IMR-90 (cell line): Measurements from ENCODE around the gene ATP1A2. TPM values are rescaled to one million over a fixed set of nuclear protein-coding genes. Genes with fewer than 3 reads are reported as not detected.

Experiments
- ATAC-seq: fragments of 200-7000 bp; cut with Tn5 transposase; 2 replicates; pipeline ENCODE4 v1.9.1; 2020; ENCODE audit warnings: low read depth, mild to moderate bottlenecking, moderate library complexity
- BruUV-seq: library from RNA; stranded (reverse); fragments of 400-500 nt; replicated peaks from 2 replicates; lab custom pipeline; 2021; lab: Mats Ljungman, UMichigan
- CTCF ChIA-PET: fragments of 300-600 bp; formaldehyde crosslinking; extraction: SDS; loops from one replicate; lab custom pipeline; 2021; ENCODE audit warnings: antibody characterized with exemption; lab: Yijun Ruan, JAX
- POLR2A ChIA-PET: fragments of 300-600 bp; sonication (Branson Sonifier 250); formaldehyde crosslinking; loops from one replicate; lab custom pipeline; 2022; ENCODE audit warnings: antibody characterized with exemption; ENCODE audit not compliant: unreplicated experiment; lab: Charles Lee
- DNase-seq: peaks from one replicate; pipeline ENCODE4 v3.0.0; 2013
- H2AFZ ChIP-seq: replicated peaks from 2 replicates; pipeline ENCODE3; 2013; ENCODE audit warnings: low read length, mild to moderate bottlenecking; ENCODE audit not compliant: poor library complexity
- H2AK5ac ChIP-seq: 2 replicates; pipeline ENCODE4 v1.6.1; 2013; ENCODE audit warnings: low read depth, low read length, inconsistent platforms
- H2AK9ac ChIP-seq: replicated peaks from 2 replicates; pipeline ENCODE3; 2013; ENCODE audit warnings: mild to moderate bottlenecking, low read depth, low read length, moderate library complexity; ENCODE audit not compliant: poor library complexity
- H2BK120ac ChIP-seq: 2 replicates; pipeline ENCODE4 v1.6.1; 2013; ENCODE audit warnings: low read depth, low read length, inconsistent platforms
- H2BK15ac ChIP-seq: 3 replicates; pipeline ENCODE4 v1.6.1; 2013; ENCODE audit warnings: low read depth, low read length, inconsistent platforms
- H2BK20ac ChIP-seq: 2 replicates; pipeline ENCODE4 v1.6.1; 2013; ENCODE audit warnings: low read depth, mild to moderate bottlenecking, inconsistent platforms, low read length, moderate library complexity
- H2BK5ac ChIP-seq: 2 replicates; pipeline ENCODE4 v1.6.1; 2013; ENCODE audit warnings: mild to moderate bottlenecking, low read depth, low read length, inconsistent platforms; ENCODE audit not compliant: poor library complexity, severe bottlenecking
- H3K14ac ChIP-seq: replicated peaks from 2 replicates; pipeline ENCODE4 v1.6.1; 2013; ENCODE audit warnings: low read depth, low read length, inconsistent platforms
- H3K18ac ChIP-seq: 2 replicates; pipeline ENCODE4 v1.6.1; 2013; ENCODE audit warnings: low read depth, low read length, control low read depth
- H3K23ac ChIP-seq: 2 replicates; pipeline ENCODE4 v1.6.1; 2013; ENCODE audit warnings: low read depth, low read length, inconsistent platforms
- H3K27ac ChIP-seq: 2 replicates; pipeline ENCODE4 v1.5.1; 2013; ENCODE audit warnings: mild to moderate bottlenecking, control low read depth, low read length; ENCODE audit not compliant: insufficient read depth
- H3K27me3 ChIP-seq: 2 replicates; pipeline ENCODE4 v1.6.1; 2013; ENCODE audit warnings: low read length; ENCODE audit not compliant: control insufficient read depth, insufficient read depth
- H3K36me3 ChIP-seq: 2 replicates; pipeline ENCODE4 v1.6.1; 2013; ENCODE audit warnings: low read length, mixed read lengths; ENCODE audit not compliant: control insufficient read depth, insufficient read depth
- H3K4ac ChIP-seq: 2 replicates; pipeline ENCODE4 v1.6.1; 2013; ENCODE audit warnings: low read depth, low read length, inconsistent platforms
- H3K4me1 ChIP-seq: 2 replicates; pipeline ENCODE4 v1.6.1; 2013; ENCODE audit warnings: low read length, mixed read lengths; ENCODE audit not compliant: control insufficient read depth, insufficient read depth
- H3K4me2 ChIP-seq: 2 replicates; pipeline ENCODE4 v1.6.1; 2013; ENCODE audit warnings: low read depth, mild to moderate bottlenecking, control low read depth, low read length, moderate library complexity
- H3K4me3 ChIP-seq: 2 replicates; pipeline ENCODE4 v1.5.1; 2013; ENCODE audit warnings: low read depth, mild to moderate bottlenecking, control low read depth, low read length, moderate library complexity; ENCODE audit not compliant: insufficient read depth
- H3K56ac ChIP-seq: 2 replicates; pipeline ENCODE4 v1.6.1; 2013; ENCODE audit warnings: low read length, inconsistent platforms; ENCODE audit not compliant: insufficient read depth; ENCODE audit errors: extremely low read depth
- H3K79me1 ChIP-seq, 2 experiments: 2 replicates each; pipeline ENCODE4 v1.6.1; 2013; ENCODE audit warnings: low read length in 2 of 2, inconsistent platforms in 1 of 2, low read depth in 1 of 2
- H3K9ac ChIP-seq: 2 replicates; pipeline ENCODE4 v1.6.1; 2013; ENCODE audit warnings: low read depth, low read length, control low read depth
- H3K9me1 ChIP-seq: 2 replicates; pipeline ENCODE4 v1.6.1; 2013; ENCODE audit warnings: low read length, inconsistent platforms; ENCODE audit not compliant: insufficient read depth
- H3K9me3 ChIP-seq: 2 replicates; pipeline ENCODE4 v1.6.1; 2013; ENCODE audit warnings: low read length; ENCODE audit not compliant: control insufficient read depth, insufficient read depth
- H4K20me1 ChIP-seq: 2 replicates; pipeline ENCODE4 v1.6.1; 2013; ENCODE audit warnings: low read length, inconsistent platforms; ENCODE audit not compliant: insufficient read depth
- H4K5ac ChIP-seq: 2 replicates; pipeline ENCODE4 v1.6.1; 2013; ENCODE audit warnings: mild to moderate bottlenecking, low read depth, low read length, control low read depth
- H4K8ac ChIP-seq, 2 experiments: 2 replicates each; pipeline ENCODE4 v1.6.1; 2013; ENCODE audit warnings: low read depth in 2 of 2, low read length in 2 of 2, control low read depth in 1 of 2, inconsistent platforms in 1 of 2
- H4K91ac ChIP-seq: 2 replicates; pipeline ENCODE4 v1.6.1; 2013; ENCODE audit warnings: low read depth, low read length, inconsistent platforms; ENCODE audit not compliant: insufficient read depth
- BHLHE40 ChIP-seq: fragments of 150-350 bp; IDR thresholded peaks from 2 replicates; pipeline ENCODE4 v1.6.1; 2016; ENCODE audit warnings: mild to moderate bottlenecking, low read depth, low read length
- CHD1 ChIP-seq: IDR thresholded peaks from 2 replicates; pipeline ENCODE4 v1.6.1; 2012; ENCODE audit warnings: low read depth, low read length, improper control_type of control experiment
- FOS ChIP-seq: fragments of 150-350 bp; IDR thresholded peaks from 2 replicates; pipeline ENCODE4 v1.6.1; 2016; ENCODE audit warnings: low read depth, low read length
- MAFK ChIP-seq: IDR thresholded peaks from 2 replicates; pipeline ENCODE4 v1.6.1; 2012; ENCODE audit warnings: low read depth, low read length, improper control_type of control experiment
- MXI1 ChIP-seq: IDR thresholded peaks from 2 replicates; pipeline ENCODE4 v1.6.1; 2012; ENCODE audit warnings: low read depth, mild to moderate bottlenecking, low read length, moderate library complexity, borderline replicate concordance
- POLR2A ChIP-seq: IDR thresholded peaks from 2 replicates; pipeline ENCODE4 v1.6.1; 2012; ENCODE audit warnings: mild to moderate bottlenecking, low read depth, low read length
- USF2 ChIP-seq: fragments of 150-350 bp; IDR thresholded peaks from 2 replicates; pipeline ENCODE4 v1.6.1; 2017; ENCODE audit warnings: mild to moderate bottlenecking, antibody characterized with exemption, low read length, low read depth
- WGBS, 2 experiments: methylation state at CpG; one replicate each; pipeline versions ENCODE4 v1.1.5 to v1.1.7; 2013; ENCODE audit warnings: missing lambda C conversion rate in 2 of 2; ENCODE audit not compliant: insufficient read length in 1 of 2; ENCODE audit errors: extremely low coverage in 2 of 2; 5-methylcytosine and 5-hydroxymethylcytosine counted together
- dilution Hi-C: fragments of 300-500 bp; cut with HindIII; formaldehyde crosslinking; loops from one replicate; pipeline ENCODE4 v1.14.3; 2018; ENCODE audit warnings: low sequenced_read_pairs; ENCODE audit not compliant: unreplicated experiment
- in situ Hi-C: fragments of 300-500 bp; cut with MboI; formaldehyde crosslinking; loops from 3 replicates; pipeline ENCODE4 v1.14.3; 2019; ENCODE audit warnings: low sequenced_read_pairs, inconsistent platforms, mixed read lengths
- intact Hi-C: fragments of 100-400 bp; cut with micrococcal nuclease; formaldehyde crosslinking; loops from 2 replicates; pipeline ENCODE4 v1.10.0; 2022
- polyA plus RNA-seq, 3 experiments: library from polyadenylated mRNA; depleted of rRNA; stranded (reverse); fragments of >200 nt; gene quantifications; 2 replicates each; pipeline ENCODE4 v1.2.3, GENCODE V29; 2012; ENCODE audit warnings: low replicate concordance in 1 of 3
- total RNA-seq: library from RNA; depleted of rRNA; stranded (reverse); fragments of >200 nt; gene quantifications from 2 replicates; pipeline ENCODE4 v1.2.3, GENCODE V29; 2012

ATP1A2 gene
- total and polyA plus RNA-seq, 2 of the 4 experiments (the other 2 are of a cell fraction): under 0.01 to 0.15 TPM

- Histone ChIP-seq H3K9me3 (no peaks in the 10 kb centered on the region), H3K56ac (no peak overlapping the region), H3K23ac (no peak overlapping the region), H4K5ac (no peak overlapping the region), H2BK15ac (no peak overlapping the region), H3K79me1 (no peaks in the 10 kb centered on the region), H2AK5ac (no peak overlapping the region), H2BK120ac (no peak overlapping the region), H2AFZ (no peak overlapping the region), H4K20me1 (no peaks in the 10 kb centered on the region), H2BK20ac (no peak overlapping the region), H3K4me3 (no peak overlapping the region), H3K14ac (no peak overlapping the region), H2AK9ac (no peak overlapping the region), H3K9me1 (no peaks in the 10 kb centered on the region), H3K9ac (no peak overlapping the region), H2BK5ac (no peak overlapping the region), H3K4me1 (no peaks in the 10 kb centered on the region), H3K4me2 (no peak overlapping the region), H4K8ac (no peak overlapping the region), H3K27ac (no peak overlapping the region), H4K91ac (no peak overlapping the region), H3K27me3 (peaks cover 51% of the 10 kb centered on the region), H3K4ac (no peak overlapping the region), H3K36me3 (no peaks in the 10 kb centered on the region), H3K18ac (no peak overlapping the region)
- dilution Hi-C loops (no loop called here), in situ Hi-C loops (no loop called here), intact Hi-C loops (no loop called here)
- BruUV-seq: no TSS peak
- TF ChIP-seq MXI1 (no peak), POLR2A (no peak), BHLHE40 (no peak), CHD1 (no peak), USF2 (no peak), MAFK (no peak), FOS (no peak)
- no peak for ATAC-seq
- WGBS, 2 experiments: 100% methylated on average over 2 of the region's 5 CpGs; no CpG with 5 or more reads in 1 of the 2 experiments
- ChIA-PET POLR2A (no interaction called here), CTCF (no interaction called here)
- DNase-seq: no peak
Measured at GRCh38 chr1:160136926-160137200, 21.3 kb downstream of the ATP1A2 start.
